ENCODE data around the gene RAB14. TPM values are rescaled to one million over a fixed set of nuclear protein-coding genes. Genes with fewer than 3 reads are reported as not detected.

RAB14 gene
- total and polyA plus RNA-seq, 10 of the 15 experiments (the other 5 are each of a cell fraction or from before 2014, with no cell fraction given) = 16.7 to 59.9 (median 25.4) TPM

DNA sequence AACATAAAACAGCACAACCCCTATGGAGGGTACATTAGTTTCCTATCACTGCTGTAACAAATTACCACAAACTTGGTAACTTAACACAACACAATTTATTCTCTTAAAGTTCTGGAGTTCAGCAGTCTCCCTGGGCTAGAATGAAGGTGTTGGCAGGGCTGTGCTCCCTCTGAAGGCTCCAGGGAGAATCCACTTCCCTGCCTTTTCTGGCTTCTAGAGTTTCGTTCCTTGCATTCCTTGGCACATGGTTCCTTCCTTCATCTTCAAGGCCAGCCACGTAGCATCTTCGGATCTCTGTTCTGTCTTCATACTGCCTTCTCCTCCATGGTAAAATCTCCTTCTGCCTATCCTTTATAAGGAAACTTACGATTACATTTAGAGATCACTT lies 41.3 kb upstream of the RAB14 start:
- H3K9me3 ChIP-seq (replicated peaks; ENCODE audit: control insufficient read depth, insufficient read depth, low read length) = no peaks in the 10 kb centered on the region; the same call in 1 of the 3 replicates
- FAIRE-seq (no peak), DNase-seq (ENCODE audit: low read depth, low spot score) (no peak), ATAC-seq (no peak)
- no peaks in the 10 kb centered on the region for H4K20me1 ChIP-seq (ENCODE audit: control insufficient read depth, insufficient read depth)
- no peaks in the 10 kb centered on the region for H3K36me3 ChIP-seq (ENCODE audit: control insufficient read depth in 2 of 2, insufficient read depth in 2 of 2, low read length in 1 of 2)
- H3K4me2 ChIP-seq (ENCODE audit: control insufficient read depth, insufficient read depth) = no peak overlapping the region
- SMC1A ChIA-PET (ENCODE audit: uncharacterized antibody, unreplicated experiment) = interaction anchor here (1.6 kb wide), 1 partner anchor 35 kb away, joined by 4 read pairs; no protein-coding TSS in a partner anchor
- no peak overlapping the region for H3K4me3 ChIP-seq
- 83% methylated on average over 4 of the region's 4 CpGs for WGBS (ENCODE audit: insufficient coverage, insufficient replicate concordance, low lambda C conversion rate, missing lambda C conversion rate)
- H3K27me3 ChIP-seq (replicated peaks in 1 of 2; ENCODE audit: control insufficient read depth in 2 of 2, insufficient read depth in 2 of 2, low read length in 1 of 2) = no peaks in the 10 kb centered on the region
- H3K27ac ChIP-seq (ENCODE audit: control insufficient read depth, insufficient read depth) = no peak overlapping the region
- no peaks in the 10 kb centered on the region for H3K79me2 ChIP-seq (ENCODE audit: control insufficient read depth, insufficient read depth, low read length)
- CTCF ChIA-PET = interaction anchor here (3.3 kb wide), 1 partner anchor 36 kb away, joined by 10 read pairs; no protein-coding TSS in a partner anchor
- H3K4me1 ChIP-seq (ENCODE audit: control insufficient read depth, insufficient read depth, low read length) = no peaks in the 10 kb centered on the region
- intact Hi-C loops (cut with micrococcal nuclease; ENCODE audit: unreplicated experiment) (no loop called here), in situ Hi-C loops (cut with MboI) (no loop called here)
- H3K9ac ChIP-seq (ENCODE audit: control insufficient read depth, insufficient read depth, low read length) = no peak overlapping the region
- H2AFZ ChIP-seq (ENCODE audit: control insufficient read depth, low read depth, low read length) = no peak overlapping the region
- no peak for TF ChIP-seq SIN3A (IDR thresholded peaks at IDR 0.05; ENCODE audit: low read depth, low read length)
- TF ChIP-seq, protein P1, sequence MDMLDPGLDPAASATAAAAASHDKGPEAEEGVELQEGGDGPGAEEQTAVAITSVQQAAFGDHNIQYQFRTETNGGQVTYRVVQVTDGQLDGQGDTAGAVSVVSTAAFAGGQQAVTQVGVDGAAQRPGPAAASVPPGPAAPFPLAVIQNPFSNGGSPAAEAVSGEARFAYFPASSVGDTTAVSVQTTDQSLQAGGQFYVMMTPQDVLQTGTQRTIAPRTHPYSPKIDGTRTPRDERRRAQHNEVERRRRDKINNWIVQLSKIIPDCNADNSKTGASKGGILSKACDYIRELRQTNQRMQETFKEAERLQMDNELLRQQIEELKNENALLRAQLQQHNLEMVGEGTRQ (IDR thresholded peaks at IDR 0.05; ENCODE audit: borderline replicate concordance, low read depth, low read length) = no peak
- TF ChIP-seq POU2F2 (IDR thresholded peaks at IDR 0.05; ENCODE audit: borderline replicate concordance, low read depth, low read length) = no peak
- no peak for TF ChIP-seq SP1 (IDR thresholded peaks at IDR 0.05; ENCODE audit: low read depth, low read length)
- TF ChIP-seq NR2F1 (conservative IDR thresholded peaks at IDR 0.05) = no peak
- RAD21 ChIA-PET (ENCODE audit: unreplicated experiment) = no interaction called here
- POLR2A ChIA-PET = no interaction called here
- no TSS peak for BruUV-seq (replicated peaks)

GRCh38 chr9:121242219-121242958 lies 40.7 kb upstream of the RAB14 start:
- ChIA-PET SMC1A (ENCODE audit: uncharacterized antibody, unreplicated experiment) (no interaction called here), CTCF (interaction anchor here (1.0 kb wide), 2 partner anchors 11 to 29 kb away, joined by 3 to 4 read pairs; no protein-coding TSS in a partner anchor), POLR2A (no interaction called here), RAD21 (ENCODE audit: unreplicated experiment) (no interaction called here)
- no peak overlapping the region for H3K27ac ChIP-seq (ENCODE audit: control insufficient read depth, insufficient read depth)
- H3K4me2 ChIP-seq (ENCODE audit: control insufficient read depth, insufficient read depth) = no peak overlapping the region
- H3K36me3 ChIP-seq (ENCODE audit: control insufficient read depth in 2 of 2, insufficient read depth in 2 of 2, low read length in 1 of 2) = no peaks in the 10 kb centered on the region
- intact Hi-C loops (cut with micrococcal nuclease; ENCODE audit: unreplicated experiment) (no loop called here), in situ Hi-C loops (cut with MboI) (no loop called here)
- no peak for FAIRE-seq
- no peak overlapping the region for H3K9ac ChIP-seq (ENCODE audit: control insufficient read depth, insufficient read depth, low read length)
- TF ChIP-seq NFYB (IDR thresholded peaks at IDR 0.05; ENCODE audit: insufficient read depth, low read depth, low read length) (peak; percentile 54), E4F1 (IDR thresholded peaks at IDR 0.05; ENCODE audit: borderline replicate concordance, partially characterized antibody) (no peak)
- no peak for DNase-seq (ENCODE audit: low read depth, low spot score)
- no peaks in the 10 kb centered on the region for H3K4me1 ChIP-seq (ENCODE audit: control insufficient read depth, insufficient read depth, low read length)
- no peak overlapping the region for H2AFZ ChIP-seq (ENCODE audit: control insufficient read depth, low read depth, low read length)
- 79% methylated on average over 5 of the region's 5 CpGs for WGBS (ENCODE audit: insufficient coverage, insufficient replicate concordance, low lambda C conversion rate, missing lambda C conversion rate)
- H3K79me2 ChIP-seq (ENCODE audit: control insufficient read depth, insufficient read depth, low read length) = no peaks in the 10 kb centered on the region
- BruUV-seq (replicated peaks) = no TSS peak
- ATAC-seq = no peak
- H3K4me3 ChIP-seq = no peak overlapping the region
- H3K27me3 ChIP-seq (replicated peaks in 1 of 2; ENCODE audit: control insufficient read depth in 2 of 2, insufficient read depth in 2 of 2, low read length in 1 of 2) = no peaks in the 10 kb centered on the region
- no peaks in the 10 kb centered on the region for H4K20me1 ChIP-seq (ENCODE audit: control insufficient read depth, insufficient read depth)
- no peaks in the 10 kb centered on the region; the same call in 1 of the 3 replicates for H3K9me3 ChIP-seq (replicated peaks; ENCODE audit: control insufficient read depth, insufficient read depth, low read length)
